ENCODE measurements around the gene FYB1. TPM values are rescaled to one million over a fixed set of nuclear protein-coding genes. Genes with fewer than 3 reads are reported as not detected.

Gene FYB1
- polyA plus RNA-seq, 3 donors = 75.3 to 141 (median 118) TPM

DNA sequence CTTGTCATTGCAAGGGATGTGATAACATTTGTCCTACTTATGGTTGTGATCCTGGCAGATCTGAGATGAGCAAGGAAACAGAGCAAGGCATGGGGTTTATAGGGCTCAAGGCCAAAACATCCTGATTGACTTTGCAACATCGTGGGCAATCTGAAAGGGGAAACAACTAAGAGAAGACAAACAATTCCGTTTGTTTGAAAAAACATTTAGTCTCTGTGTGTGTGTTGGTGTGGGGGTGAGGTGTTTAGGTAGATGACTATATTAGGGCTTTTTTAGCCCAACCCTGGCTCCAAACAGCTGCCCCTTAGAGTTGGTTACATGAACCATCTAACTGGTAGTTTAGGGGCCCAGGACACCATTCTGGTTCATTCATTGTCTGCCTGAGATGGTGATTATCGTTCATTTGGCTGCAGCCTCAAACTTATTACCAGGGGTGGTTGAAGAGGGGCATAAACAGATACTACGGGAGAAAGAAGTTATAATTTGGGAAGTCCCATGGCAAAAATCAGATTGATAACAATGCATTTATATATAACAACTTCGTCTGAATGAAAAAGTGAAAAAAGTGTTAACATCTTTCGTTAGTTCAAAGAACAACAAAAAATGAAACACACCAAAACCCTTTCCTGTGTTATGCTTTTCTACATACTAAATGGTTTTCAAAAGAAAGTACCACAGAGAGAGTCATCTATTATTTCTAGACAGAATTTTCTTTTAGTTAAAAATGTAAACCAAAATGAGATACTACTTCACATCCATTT, 5.7 kb downstream of the FYB1 start:
- no peaks in the 10 kb centered on the region for H3K9me3 Mint-ChIP-seq
- DNase-seq = no peak
- H3K27ac Mint-ChIP-seq = peak overlapping the region; percentile 19 to 81 (median 63)
- H3K27ac ChIP-seq (ENCODE audit: low read depth in 1 of 2, low read length in 2 of 2) = peak overlapping the region in 1 of 2 donors; percentile 67
- H3K9ac ChIP-seq (ENCODE audit: insufficient read depth, low read length, poor library complexity, severe bottlenecking) = no peak overlapping the region
- H4K20me1 ChIP-seq (ENCODE audit: insufficient read depth, low read length) = peaks cover 98% of the 10 kb centered on the region
- peaks cover 63 to 79% of the 10 kb centered on the region in 2 donors for H3K36me3 Mint-ChIP-seq
- H3K27me3 Mint-ChIP-seq (ENCODE audit: low read depth in 3 of 3) = peaks cover 0 to 1% (median 0%) of the 10 kb centered on the region in 3 donors
- intact Hi-C loops (cut with micrococcal nuclease) = no loop called here
- peaks cover 100% of the 10 kb centered on the region for H3K79me2 ChIP-seq (ENCODE audit: insufficient read depth, low read length)
- H3K4me2 ChIP-seq (replicated peaks; ENCODE audit: extremely low read depth, low read length, poor library complexity, severe bottlenecking) = peak overlapping the region; percentile 48
- H3K4me3 ChIP-seq (replicated peaks in 1 of 3; ENCODE audit: low read depth in 2 of 3, low read length in 3 of 3) = peak overlapping the region in 1 of 3 experiments; percentile 31
- no peaks in the 10 kb centered on the region for H3K27me3 ChIP-seq (ENCODE audit: control insufficient read depth in 2 of 2, insufficient read depth in 2 of 2, low read length in 2 of 2)
- H3K4me3 Mint-ChIP-seq = peak overlapping the region; percentile 20 to 74
- no peaks in the 10 kb centered on the region for H3K9me3 ChIP-seq (replicated peaks in 1 of 2; ENCODE audit: control insufficient read depth in 1 of 2, insufficient read depth in 1 of 2, low read length in 2 of 2)
- peaks cover 92% of the 10 kb centered on the region for H3K4me1 Mint-ChIP-seq
- WGBS (ENCODE audit: insufficient coverage) = 17% methylated on average over 1 of the region's 6 CpGs
- H3K4me1 ChIP-seq (ENCODE audit: control insufficient read depth in 1 of 2, insufficient read depth in 2 of 2, low read length in 2 of 2) = peaks cover 85 to 93% of the 10 kb centered on the region in 2 donors
- no peak overlapping the region for H2AFZ ChIP-seq (ENCODE audit: insufficient read depth, low read depth, low read length, poor library complexity, severe bottlenecking)
- H3K36me3 ChIP-seq (replicated peaks in 1 of 2; ENCODE audit: control insufficient read depth in 1 of 2, insufficient read depth in 2 of 2, low read length in 2 of 2) = peaks cover 21 to 74% of the 10 kb centered on the region in 2 donors
- TF ChIP-seq, protein P1, sequence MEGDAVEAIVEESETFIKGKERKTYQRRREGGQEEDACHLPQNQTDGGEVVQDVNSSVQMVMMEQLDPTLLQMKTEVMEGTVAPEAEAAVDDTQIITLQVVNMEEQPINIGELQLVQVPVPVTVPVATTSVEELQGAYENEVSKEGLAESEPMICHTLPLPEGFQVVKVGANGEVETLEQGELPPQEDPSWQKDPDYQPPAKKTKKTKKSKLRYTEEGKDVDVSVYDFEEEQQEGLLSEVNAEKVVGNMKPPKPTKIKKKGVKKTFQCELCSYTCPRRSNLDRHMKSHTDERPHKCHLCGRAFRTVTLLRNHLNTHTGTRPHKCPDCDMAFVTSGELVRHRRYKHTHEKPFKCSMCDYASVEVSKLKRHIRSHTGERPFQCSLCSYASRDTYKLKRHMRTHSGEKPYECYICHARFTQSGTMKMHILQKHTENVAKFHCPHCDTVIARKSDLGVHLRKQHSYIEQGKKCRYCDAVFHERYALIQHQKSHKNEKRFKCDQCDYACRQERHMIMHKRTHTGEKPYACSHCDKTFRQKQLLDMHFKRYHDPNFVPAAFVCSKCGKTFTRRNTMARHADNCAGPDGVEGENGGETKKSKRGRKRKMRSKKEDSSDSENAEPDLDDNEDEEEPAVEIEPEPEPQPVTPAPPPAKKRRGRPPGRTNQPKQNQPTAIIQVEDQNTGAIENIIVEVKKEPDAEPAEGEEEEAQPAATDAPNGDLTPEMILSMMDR (IDR thresholded peaks at IDR 0.05) = no peak

DNA sequence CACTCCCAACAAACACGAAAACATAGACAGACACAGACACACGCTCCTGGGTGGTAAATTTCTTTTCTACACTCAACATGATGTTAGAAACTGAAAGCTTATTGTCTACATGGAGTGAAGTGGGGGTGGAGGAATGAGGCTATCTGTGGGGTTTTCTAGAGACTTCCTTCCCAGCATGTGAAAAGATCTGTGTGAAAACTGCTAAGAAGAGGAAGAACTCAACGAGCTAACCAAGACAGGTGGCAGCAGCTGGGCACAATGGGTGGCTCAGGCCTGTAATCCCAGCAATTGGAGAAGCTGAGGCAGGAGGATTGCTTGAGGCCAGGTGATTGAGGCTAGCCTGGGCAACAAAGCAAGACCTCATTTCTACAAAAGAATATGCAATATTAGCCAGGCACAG, 7.6 kb downstream of the FYB1 start:
- Histone ChIP-seq H2AFZ (ENCODE audit: insufficient read depth, low read depth, low read length, poor library complexity, severe bottlenecking) (no peak overlapping the region), H3K4me1 (ENCODE audit: control insufficient read depth in 1 of 2, insufficient read depth in 2 of 2, low read length in 2 of 2) (peaks cover 76 to 96% of the 10 kb centered on the region in 2 donors), H3K27me3 (ENCODE audit: control insufficient read depth in 2 of 2, insufficient read depth in 2 of 2, low read length in 2 of 2) (no peaks in the 10 kb centered on the region), H3K4me3 (replicated peaks in 1 of 3; ENCODE audit: low read depth in 2 of 3, low read length in 3 of 3) (peak overlapping the region in 1 of 3 experiments; percentile 12), H4K20me1 (ENCODE audit: insufficient read depth, low read length) (peaks cover 100% of the 10 kb centered on the region), H3K27ac (ENCODE audit: low read depth in 1 of 2, low read length in 2 of 2) (peak overlapping the region in 1 of 2 donors; percentile 64), H3K36me3 (replicated peaks in 1 of 2; ENCODE audit: control insufficient read depth in 1 of 2, insufficient read depth in 2 of 2, low read length in 2 of 2) (peaks cover 23 to 77% of the 10 kb centered on the region in 2 donors), H3K9ac (ENCODE audit: insufficient read depth, low read length, poor library complexity, severe bottlenecking) (no peak overlapping the region), H3K79me2 (ENCODE audit: insufficient read depth, low read length) (peaks cover 100% of the 10 kb centered on the region), H3K9me3 (replicated peaks in 1 of 2; ENCODE audit: control insufficient read depth in 1 of 2, insufficient read depth in 1 of 2, low read length in 2 of 2) (no peaks in the 10 kb centered on the region), H3K4me2 (replicated peaks; ENCODE audit: extremely low read depth, low read length, poor library complexity, severe bottlenecking) (peak overlapping the region; percentile 17)
- Mint-ChIP-seq H3K9me3 (no peaks in the 10 kb centered on the region), H3K27ac (peak overlapping the region in 6 of 7 donors; percentile 41 to 90 (median 70)), H3K4me3 (no peak overlapping the region), H3K36me3 (peaks cover 66 to 77% of the 10 kb centered on the region in 2 donors), H3K27me3 (ENCODE audit: low read depth in 3 of 3) (no peaks in the 10 kb centered on the region), H3K4me1 (peaks cover 97% of the 10 kb centered on the region)
- intact Hi-C loops (cut with micrococcal nuclease) = no loop called here
- TF ChIP-seq, protein P1 (IDR thresholded peaks at IDR 0.05) = no peak
- peak in 1 of 3 donors; percentile 19 for DNase-seq
- 0% methylated on average over 1 of the region's 3 CpGs for WGBS (ENCODE audit: insufficient coverage)

Data from CD14-positive monocyte (primary cell).